HG03565 (cell line): ENCODE results near the gene PGD.
"Not testable (repeated sequence)": the region's sequence is repeated elsewhere in the genome, so short reads cannot be mapped to it uniquely, and the experiment has no call there.

Experiments used
- ATAC-seq: cut with Tn5 transposase; IDR thresholded peaks from one replicate; pipeline ENCODE4 v1.9.1; 2021; ENCODE audit warnings: mild to moderate bottlenecking, moderate library complexity; ENCODE audit not compliant: unreplicated experiment

PGD gene

GRCh38 chr1:10398278-10398733, 558 bp upstream of the PGD start:
- ATAC-seq, result no peak

DNA sequence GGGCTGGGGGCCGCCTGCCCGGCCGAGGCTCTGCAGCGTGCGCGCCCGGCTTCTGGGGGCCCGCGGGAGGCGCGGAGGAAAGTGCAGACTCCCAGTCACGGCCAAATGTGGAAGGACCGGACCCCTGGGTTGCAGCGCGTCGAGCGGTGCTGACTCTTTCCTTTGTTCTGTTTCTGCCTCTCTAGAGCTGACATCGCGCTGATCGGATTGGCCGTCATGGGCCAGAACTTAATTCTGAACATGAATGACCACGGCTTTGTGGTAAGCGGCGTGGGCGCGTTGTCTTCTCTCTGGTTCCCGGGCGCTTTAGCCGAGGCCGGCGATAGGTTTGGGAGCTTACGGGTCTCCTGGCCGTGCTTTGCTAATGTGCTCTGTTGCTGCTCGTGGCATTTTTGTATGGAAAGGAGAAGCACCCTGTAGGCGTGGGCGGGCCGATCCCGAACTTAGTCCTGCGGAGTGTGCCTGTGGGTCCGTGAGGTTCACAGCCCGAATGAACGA, 629 bp downstream of the PGD start:
- no peak for ATAC-seq

DNA sequence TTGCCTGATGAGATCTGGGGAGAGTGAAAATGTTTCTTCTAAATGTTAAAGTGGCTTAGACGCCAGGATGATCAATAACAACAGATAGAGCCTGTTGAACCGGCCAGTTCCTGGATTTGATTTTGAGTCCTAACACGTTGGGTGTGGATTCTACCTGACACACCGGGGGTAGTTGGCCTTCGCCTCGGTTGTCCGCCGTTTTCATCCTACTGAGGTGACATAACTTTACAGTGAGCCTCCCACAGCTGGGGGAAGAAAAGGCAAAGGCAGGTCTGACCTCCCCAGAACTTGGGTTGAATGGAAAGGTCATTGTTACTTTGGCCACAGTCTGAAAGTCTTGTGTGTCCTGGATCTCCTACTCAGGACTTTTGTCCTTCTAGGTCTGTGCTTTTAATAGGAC, 1.1 kb downstream of the PGD start:
- no peak for ATAC-seq

GRCh38 chr1:10401281-10401680, 2.4 kb downstream of the PGD start:
- no peak for ATAC-seq

GRCh38 chr1:10402729-10403274, 3.9 kb downstream of the PGD start:
- no peak for ATAC-seq

GRCh38 chr1:10407201-10407600, 8.3 kb downstream of the PGD start:
- no peak for ATAC-seq

GRCh38 chr1:10415211-10415930, 16.5 kb downstream of the PGD start:
- no peak for ATAC-seq

DNA sequence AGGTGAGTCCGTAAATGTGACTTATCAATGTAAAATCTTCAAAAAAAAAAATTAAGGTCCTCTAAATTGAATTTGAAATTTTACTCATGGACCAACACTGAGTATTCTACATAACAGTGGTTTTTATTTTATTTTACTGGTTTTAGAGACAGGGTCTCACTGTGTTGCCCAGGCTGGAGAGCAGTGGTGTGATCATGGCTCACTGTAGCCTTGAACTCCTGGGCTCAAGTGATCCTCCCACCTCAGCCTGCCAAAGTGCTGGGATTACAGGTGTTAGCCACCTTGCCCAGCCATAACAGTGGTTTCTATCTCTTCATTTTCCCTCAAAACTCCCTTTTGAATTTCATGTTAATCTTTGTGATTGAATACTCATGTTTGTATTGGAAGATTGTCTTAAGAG, 17.1 kb downstream of the PGD start:
- not testable (repeated sequence) for ATAC-seq

DNA sequence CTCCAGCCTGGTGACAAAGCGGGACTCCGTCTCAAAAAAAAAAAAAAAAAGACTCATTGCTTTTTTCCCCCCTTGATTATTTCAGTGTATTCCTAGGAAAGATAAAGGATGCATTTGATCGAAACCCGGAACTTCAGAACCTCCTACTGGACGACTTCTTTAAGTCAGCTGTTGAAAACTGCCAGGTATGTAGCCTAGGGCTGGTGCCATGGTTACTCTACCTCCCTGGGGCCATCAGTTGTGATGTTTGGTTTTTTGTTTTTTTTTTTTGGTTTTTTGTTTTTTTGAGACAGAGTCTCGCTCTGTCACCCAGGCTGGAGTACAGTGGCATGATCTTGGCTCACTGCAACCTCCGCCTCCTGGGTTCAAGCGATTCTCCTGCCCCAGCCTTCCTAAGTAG, 19.9 kb downstream of the PGD start:
- not testable (repeated sequence) for ATAC-seq

DNA sequence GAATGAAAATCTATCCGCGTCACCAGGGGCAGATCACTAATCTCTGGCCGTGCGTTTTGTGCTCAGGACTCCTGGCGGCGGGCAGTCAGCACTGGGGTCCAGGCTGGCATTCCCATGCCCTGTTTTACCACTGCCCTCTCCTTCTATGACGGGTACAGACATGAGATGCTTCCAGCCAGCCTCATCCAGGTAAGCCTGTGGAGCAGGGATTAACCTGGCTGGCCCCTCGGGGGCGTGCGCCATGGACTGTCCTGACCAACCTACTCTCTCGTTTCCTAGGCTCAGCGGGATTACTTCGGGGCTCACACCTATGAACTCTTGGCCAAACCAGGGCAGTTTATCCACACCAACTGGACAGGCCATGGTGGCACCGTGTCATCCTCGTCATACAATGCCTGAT, 20.5 kb downstream of the PGD start:
- no peak for ATAC-seq

DNA sequence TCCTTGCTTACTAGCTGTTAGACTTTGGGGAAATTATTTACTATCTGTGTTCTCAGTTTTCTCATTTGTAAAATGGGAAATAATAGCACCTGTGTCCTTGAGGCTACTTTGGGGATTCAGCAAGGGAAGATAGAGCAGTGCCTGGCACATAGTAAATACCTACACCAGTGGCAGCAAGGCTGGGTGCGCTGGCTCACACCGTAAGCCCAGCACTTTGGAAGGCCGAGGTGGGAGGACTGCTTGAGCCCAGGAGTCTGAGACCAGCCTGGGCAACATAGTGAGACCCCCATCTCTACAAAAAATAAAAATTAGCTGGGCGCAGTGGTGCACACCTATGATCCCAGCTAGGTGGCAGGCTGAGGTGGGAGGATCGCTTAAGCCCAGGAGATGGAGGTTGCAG, 22.8 kb downstream of the PGD start:
- no peak for ATAC-seq

- no peak for ATAC-seq
Measured at GRCh38 chr1:10424034-10424433, 25.2 kb downstream of the PGD start.

- ATAC-seq, result no peak
Measured at GRCh38 chr1:10424651-10425050, 25.8 kb downstream of the PGD start.

- ATAC-seq, result not testable (repeated sequence)
Measured at GRCh38 chr1:10425826-10426534, 27.1 kb downstream of the PGD start.

GRCh38 chr1:10426535-10426848, 27.6 kb downstream of the PGD start:
- not testable (repeated sequence) for ATAC-seq

- ATAC-seq, result no peak
Measured at GRCh38 chr1:10428984-10429383, 30.1 kb downstream of the PGD start.

GRCh38 chr1:10429868-10430215, 31.0 kb downstream of the PGD start:
- peak; percentile 17 for ATAC-seq

- peak; percentile 55 for ATAC-seq
Measured at GRCh38 chr1:10430216-10431069, 31.6 kb downstream of the PGD start, which contains the start of gene CENPS. Gene CENPS, plus strand, starts transcription at chr1:10430433. Its CDS starts 85 bp downstream, at chr1:10430518.

GRCh38 chr1:10431070-10431730, 32.3 kb downstream of the PGD start:
- ATAC-seq, result no peak

- ATAC-seq, result no peak
Measured at GRCh38 chr1:10432910-10433700, 34.2 kb downstream of the PGD start.
